Neural cell (in vitro differentiated cells): ENCODE data around the gene NR5A2. TPM values are rescaled to one million over a fixed set of nuclear protein-coding genes. Genes with fewer than 3 reads are reported as not detected.

Experiments
- H2AFZ ChIP-seq: fragments of 200-600, 300-800 bp; sonication (generic), shearing (Covaris generic); 2 replicates; pipeline ENCODE4 v1.6.0; 2014; ENCODE audit warnings: low read depth, mild to moderate bottlenecking, antibody characterized with exemption, low read length, moderate library complexity
- H3F3A ChIP-seq: fragments of 200-600 bp; shearing (Covaris generic); 2 replicates; pipeline ENCODE4 v1.6.1; 2016; ENCODE audit warnings: mild to moderate bottlenecking, moderate library complexity, mixed read lengths, antibody characterized with exemption, low read length; ENCODE audit not compliant: insufficient read depth, poor library complexity, severe bottlenecking
- H3K27ac ChIP-seq: fragments of 200-600, 300-800 bp; sonication (generic), shearing (Covaris generic); 2 replicates; pipeline ENCODE4 v1.5.1; 2014; ENCODE audit warnings: mild to moderate bottlenecking, low read length, moderate library complexity
- H3K27me3 ChIP-seq: fragments of 300-800, 200-600 bp; sonication (generic), shearing (Covaris generic); 2 replicates; pipeline ENCODE4 v1.6.0; 2014; ENCODE audit warnings: mild to moderate bottlenecking, low read depth, low read length, moderate library complexity; ENCODE audit not compliant: insufficient read depth
- H3K36me3 ChIP-seq: fragments of 300-800, 200-600 bp; sonication (generic), shearing (Covaris generic); 2 replicates; pipeline ENCODE4 v1.5.1; 2014; ENCODE audit warnings: mild to moderate bottlenecking, antibody characterized with exemption, low read length, moderate library complexity; ENCODE audit not compliant: insufficient read depth
- H3K4me2 ChIP-seq: fragments of 300-800, 200-600 bp; sonication (generic), shearing (Covaris generic); 2 replicates; pipeline ENCODE4 v1.6.0; 2014; ENCODE audit warnings: mild to moderate bottlenecking, low read length
- H3K4me3 ChIP-seq: fragments of 300-800, 200-600 bp; sonication (generic), shearing (Covaris generic); 2 replicates; pipeline ENCODE4 v1.5.1; 2014; ENCODE audit warnings: mild to moderate bottlenecking, low read length, moderate library complexity
- H3K79me2 ChIP-seq: fragments of 200-600 bp; shearing (Covaris generic); replicated peaks from 2 replicates; pipeline ENCODE4 v1.6.0; 2014; ENCODE audit warnings: mild to moderate bottlenecking, low read length, moderate library complexity; ENCODE audit not compliant: insufficient read depth
- H3K9ac ChIP-seq: fragments of 300-800, 200-600 bp; sonication (generic), shearing (Covaris generic); 2 replicates; pipeline ENCODE4 v1.6.1; 2016; ENCODE audit warnings: mild to moderate bottlenecking, low read length, mixed read lengths
- H3K9me2 ChIP-seq: fragments of 200-600 bp; shearing (Covaris generic); 2 replicates; pipeline ENCODE4 v1.6.1; 2016; ENCODE audit warnings: mild to moderate bottlenecking, low read length, mixed read lengths; ENCODE audit not compliant: insufficient read depth
- H3K9me3 ChIP-seq: fragments of 200-600, 300-800 bp; sonication (generic), shearing (Covaris generic); 2 replicates; pipeline ENCODE4 v1.6.1; 2016; ENCODE audit warnings: mild to moderate bottlenecking, mixed run types, low read length, moderate library complexity, mixed read lengths
- H4K20me1 ChIP-seq: fragments of 200-600 bp; shearing (Covaris generic); 2 replicates; pipeline ENCODE4 v1.6.1; 2016; ENCODE audit warnings: mild to moderate bottlenecking, mixed run types; ENCODE audit not compliant: insufficient read depth
- CTCF ChIP-seq: fragments of 450-650 bp; IDR thresholded peaks from 2 replicates; pipeline ENCODE4 v1.5.1; 2014; ENCODE audit warnings: antibody characterized with exemption, mild to moderate bottlenecking, moderate library complexity; ENCODE audit not compliant: poor library complexity, severe bottlenecking
- EP300 ChIP-seq: fragments of 450-650 bp; conservative IDR thresholded peaks from 2 replicates; pipeline ENCODE4 v1.6.1; 2014; ENCODE audit warnings: antibody characterized with exemption, mild to moderate bottlenecking, moderate library complexity; ENCODE audit not compliant: poor library complexity, severe bottlenecking
- EZH2 ChIP-seq: fragments of 200-600, 300-800 bp; shearing (Covaris generic), sonication (generic); IDR thresholded peaks from 2 replicates; pipeline ENCODE4 v1.6.1; 2014; ENCODE audit warnings: antibody characterized with exemption, low read length, borderline replicate concordance, mild to moderate bottlenecking; ENCODE audit not compliant: insufficient read depth, poor library complexity, severe bottlenecking
- MXI1 ChIP-seq: fragments of 450-650 bp; conservative IDR thresholded peaks from 2 replicates; pipeline ENCODE4 v1.6.1; 2014; ENCODE audit warnings: antibody characterized with exemption, mild to moderate bottlenecking; ENCODE audit not compliant: poor library complexity, severe bottlenecking
- POLR2AphosphoS5 ChIP-seq: IDR thresholded peaks from 2 replicates; pipeline ENCODE4 v1.6.1; 2012
- RAD21 ChIP-seq: fragments of 450-650 bp; conservative IDR thresholded peaks from 2 replicates; pipeline ENCODE4 v1.6.1; 2014; ENCODE audit warnings: antibody characterized with exemption, mild to moderate bottlenecking, moderate library complexity
- SMC3 ChIP-seq: fragments of 450-650 bp; conservative IDR thresholded peaks from 2 replicates; pipeline ENCODE4 v1.6.1; 2014; ENCODE audit warnings: antibody characterized with exemption, mild to moderate bottlenecking, moderate library complexity; ENCODE audit not compliant: poor library complexity
- TAF1 ChIP-seq: IDR thresholded peaks from 2 replicates; pipeline ENCODE4 v1.6.1; 2012; ENCODE audit warnings: low read depth
- polyA plus RNA-seq: library from polyadenylated mRNA; depleted of rRNA; stranded (reverse); fragments of >200 nt; gene quantifications from 2 replicates; pipeline ENCODE4 v1.2.3, GENCODE V29; 2014
- TF ChIP-seq, protein P1 (sequence below): IDR thresholded peaks from 2 replicates; pipeline ENCODE4 v1.6.1; 2012; ENCODE audit warnings: borderline replicate concordance

Gene NR5A2
- polyA plus RNA-seq, 1 donor from 2014 or later = not detected

GRCh38 chr1:200176798-200177197, 149.3 kb downstream of the NR5A2 start:
- H3K4me3 ChIP-seq = no peak overlapping the region
- H3F3A ChIP-seq = no peaks in the 10 kb centered on the region
- TF ChIP-seq, protein P1, sequence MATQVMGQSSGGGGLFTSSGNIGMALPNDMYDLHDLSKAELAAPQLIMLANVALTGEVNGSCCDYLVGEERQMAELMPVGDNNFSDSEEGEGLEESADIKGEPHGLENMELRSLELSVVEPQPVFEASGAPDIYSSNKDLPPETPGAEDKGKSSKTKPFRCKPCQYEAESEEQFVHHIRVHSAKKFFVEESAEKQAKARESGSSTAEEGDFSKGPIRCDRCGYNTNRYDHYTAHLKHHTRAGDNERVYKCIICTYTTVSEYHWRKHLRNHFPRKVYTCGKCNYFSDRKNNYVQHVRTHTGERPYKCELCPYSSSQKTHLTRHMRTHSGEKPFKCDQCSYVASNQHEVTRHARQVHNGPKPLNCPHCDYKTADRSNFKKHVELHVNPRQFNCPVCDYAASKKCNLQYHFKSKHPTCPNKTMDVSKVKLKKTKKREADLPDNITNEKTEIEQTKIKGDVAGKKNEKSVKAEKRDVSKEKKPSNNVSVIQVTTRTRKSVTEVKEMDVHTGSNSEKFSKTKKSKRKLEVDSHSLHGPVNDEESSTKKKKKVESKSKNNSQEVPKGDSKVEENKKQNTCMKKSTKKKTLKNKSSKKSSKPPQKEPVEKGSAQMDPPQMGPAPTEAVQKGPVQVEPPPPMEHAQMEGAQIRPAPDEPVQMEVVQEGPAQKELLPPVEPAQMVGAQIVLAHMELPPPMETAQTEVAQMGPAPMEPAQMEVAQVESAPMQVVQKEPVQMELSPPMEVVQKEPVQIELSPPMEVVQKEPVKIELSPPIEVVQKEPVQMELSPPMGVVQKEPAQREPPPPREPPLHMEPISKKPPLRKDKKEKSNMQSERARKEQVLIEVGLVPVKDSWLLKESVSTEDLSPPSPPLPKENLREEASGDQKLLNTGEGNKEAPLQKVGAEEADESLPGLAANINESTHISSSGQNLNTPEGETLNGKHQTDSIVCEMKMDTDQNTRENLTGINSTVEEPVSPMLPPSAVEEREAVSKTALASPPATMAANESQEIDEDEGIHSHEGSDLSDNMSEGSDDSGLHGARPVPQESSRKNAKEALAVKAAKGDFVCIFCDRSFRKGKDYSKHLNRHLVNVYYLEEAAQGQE = no peak
- TF ChIP-seq TAF1 = no peak
- no peak for TF ChIP-seq RAD21
- TF ChIP-seq CTCF = no peak
- no peak for TF ChIP-seq MXI1
- TF ChIP-seq EP300 = no peak
- TF ChIP-seq SMC3 = no peak
- TF ChIP-seq POLR2AphosphoS5 = no peak
- TF ChIP-seq EZH2 = no peak
- H3K27me3 ChIP-seq = no peaks in the 10 kb centered on the region
- no peak overlapping the region for H3K27ac ChIP-seq
- H3K9me2 ChIP-seq = no peaks in the 10 kb centered on the region
- H3K36me3 ChIP-seq = no peaks in the 10 kb centered on the region
- H3K9ac ChIP-seq = no peak overlapping the region
- H2AFZ ChIP-seq = no peak overlapping the region
- no peak overlapping the region for H3K4me2 ChIP-seq
- no peaks in the 10 kb centered on the region for H3K9me3 ChIP-seq
- H3K79me2 ChIP-seq = no peaks in the 10 kb centered on the region
- no peaks in the 10 kb centered on the region for H4K20me1 ChIP-seq

DNA sequence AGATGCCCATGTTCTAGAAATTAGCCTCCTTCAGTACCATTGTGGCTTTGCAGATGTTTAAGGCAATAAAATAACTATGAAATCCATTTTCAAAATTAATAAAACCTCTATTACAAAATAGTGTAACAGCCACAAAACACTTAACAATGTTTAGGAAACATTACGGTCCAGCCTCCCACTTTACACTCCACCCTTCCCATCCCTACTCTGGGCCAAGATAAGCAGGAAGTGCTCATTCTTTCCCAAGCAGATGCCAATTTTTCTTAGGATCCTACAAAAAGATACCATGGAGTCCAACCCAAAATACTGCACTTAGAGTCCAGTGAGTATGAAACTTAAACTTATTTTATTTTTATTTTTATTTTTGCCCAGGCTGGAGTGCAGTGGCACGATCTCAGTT, 150.8 kb downstream of the NR5A2 start:
- Histone ChIP-seq H3K4me3 (no peak overlapping the region), H4K20me1 (no peaks in the 10 kb centered on the region), H3K9ac (no peak overlapping the region), H2AFZ (no peak overlapping the region), H3F3A (no peaks in the 10 kb centered on the region), H3K36me3 (no peaks in the 10 kb centered on the region), H3K79me2 (no peaks in the 10 kb centered on the region), H3K4me2 (no peak overlapping the region), H3K27ac (no peak overlapping the region), H3K27me3 (no peaks in the 10 kb centered on the region), H3K9me2 (no peaks in the 10 kb centered on the region), H3K9me3 (no peaks in the 10 kb centered on the region)
- TF ChIP-seq POLR2AphosphoS5 = no peak
- no peak for TF ChIP-seq SMC3
